ENCODE measurements around the gene ZMYM1.

ZMYM1 gene

GRCh38 chr1:35080171-35080854, 1.1 kb downstream of the ZMYM1 start:
- no peak for DNase-seq (ENCODE audit: low spot score)
- TF ChIP-seq CTCF (IDR thresholded peaks at IDR 0.05; ENCODE audit: extremely low read depth, missing control alignments), result no peak

- no peak for TF ChIP-seq CTCF (IDR thresholded peaks at IDR 0.05; ENCODE audit: extremely low read depth, missing control alignments)
- no peak for DNase-seq (ENCODE audit: low spot score)
These were observed 6.2 kb downstream of the ZMYM1 start for GRCh38 chr1:35085421-35085820.

- DNase-seq (ENCODE audit: low spot score), result no peak
- no peak for TF ChIP-seq CTCF (IDR thresholded peaks at IDR 0.05; ENCODE audit: extremely low read depth, missing control alignments)
These were observed 18.0 kb downstream of the ZMYM1 start for GRCh38 chr1:35097224-35097623.

GRCh38 chr1:35111106-35111505, 31.9 kb downstream of the ZMYM1 start:
- DNase-seq (ENCODE audit: low spot score), result no peak

GRCh38 chr1:35112668-35113067, 33.5 kb downstream of the ZMYM1 start:
- TF ChIP-seq CTCF (IDR thresholded peaks at IDR 0.05; ENCODE audit: extremely low read depth, missing control alignments), result no peak
- DNase-seq (ENCODE audit: low spot score), result no peak

More at GRCh38 chr1:35111106-35111505, 31.9 kb downstream of the ZMYM1 start:
- TF ChIP-seq CTCF (IDR thresholded peaks at IDR 0.05; ENCODE audit: extremely low read depth, missing control alignments), result no peak

- TF ChIP-seq CTCF (IDR thresholded peaks at IDR 0.05; ENCODE audit: extremely low read depth, missing control alignments), result no peak
- DNase-seq (ENCODE audit: low spot score), result no peak
These were observed 36.5 kb downstream of the ZMYM1 start for GRCh38 chr1:35115459-35116383.

Measured in GM20000 (cell line).